Gastrocnemius medialis (tissue), 4 donors: ENCODE data around the gene PPP6R3.

Experiments
- CTCF ChIP-seq, 5 experiments: fragments of 450-650 bp in 3 of 5; fragments of 200-600 bp in 2 of 5; sonication (generic) in 2 of 5; IDR thresholded peaks in 4 of 5; conservative IDR thresholded peaks in 1 of 5; 1 replicate in 4 of 5; 2 replicates in 1 of 5; pipeline ENCODE4 v1.5.1; 2016 to 2019; ENCODE audit warnings: antibody characterized with exemption in 5 of 5, mild to moderate bottlenecking in 3 of 5, moderate library complexity in 3 of 5
- POLR2A ChIP-seq, 2 donors: fragments of 450-650 bp; IDR thresholded peaks; one replicate each; pipeline ENCODE4 v1.6.1; 2017; ENCODE audit warnings: antibody characterized with exemption in 2 of 2, mild to moderate bottlenecking in 2 of 2, moderate library complexity in 2 of 2

- TF ChIP-seq CTCF (IDR thresholded peaks at IDR 0.05 in 4 of 5, conservative IDR thresholded peaks at IDR 0.05 in 1 of 5) (no peak), POLR2A (IDR thresholded peaks at IDR 0.05) (no peak)
These were observed 9.8 kb upstream of the PPP6R3 start for GRCh38 chr11:68450711-68451110.
